GM19328 (cell line): ENCODE measurements around the gene PRKCE.

Source experiments
- ATAC-seq: cut with Tn5 transposase; IDR thresholded peaks from one replicate; pipeline ENCODE4 v1.9.1; 2021; ENCODE audit warnings: mild to moderate bottlenecking, moderate library complexity; ENCODE audit not compliant: unreplicated experiment

Gene PRKCE

GRCh38 chr2:46091004-46091403, 439.5 kb downstream of the PRKCE start:
- ATAC-seq = no peak

DNA sequence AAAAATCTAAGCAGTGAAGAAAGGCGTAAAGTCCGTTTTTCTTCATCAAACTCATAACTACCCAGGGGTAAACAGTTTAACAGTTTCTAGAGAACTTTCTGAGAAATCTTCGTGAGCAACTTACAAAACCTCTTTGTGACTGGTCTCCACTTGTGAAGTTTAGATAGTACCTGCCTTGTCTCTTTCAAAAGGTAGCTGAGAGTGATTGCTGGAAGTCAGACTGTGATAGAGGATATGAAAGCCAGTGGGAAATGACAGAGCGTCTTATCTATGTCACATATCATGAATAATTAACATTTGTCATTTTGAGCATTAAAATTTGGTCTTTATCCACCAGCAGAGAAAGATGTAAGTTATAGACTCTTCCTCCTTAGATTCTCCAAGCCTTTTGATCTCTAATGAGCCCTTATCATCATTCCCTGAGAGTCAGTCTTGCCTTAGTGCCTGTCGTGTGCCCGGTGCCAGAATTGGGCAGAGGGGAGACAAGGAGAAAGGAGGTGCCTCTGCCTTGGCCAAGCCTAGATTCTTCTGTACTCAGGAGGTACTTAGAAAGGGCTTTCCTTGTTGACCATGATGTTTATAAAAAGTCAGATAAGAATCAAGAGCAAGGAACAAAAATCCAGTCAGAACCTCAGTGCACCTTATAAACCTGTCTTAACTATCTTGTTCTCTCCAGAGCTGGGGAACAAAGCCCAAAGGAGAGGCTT, 440.6 kb downstream of the PRKCE start:
- ATAC-seq = no peak

GRCh38 chr2:46094689-46095088, 443.2 kb downstream of the PRKCE start:
- ATAC-seq = no peak

DNA sequence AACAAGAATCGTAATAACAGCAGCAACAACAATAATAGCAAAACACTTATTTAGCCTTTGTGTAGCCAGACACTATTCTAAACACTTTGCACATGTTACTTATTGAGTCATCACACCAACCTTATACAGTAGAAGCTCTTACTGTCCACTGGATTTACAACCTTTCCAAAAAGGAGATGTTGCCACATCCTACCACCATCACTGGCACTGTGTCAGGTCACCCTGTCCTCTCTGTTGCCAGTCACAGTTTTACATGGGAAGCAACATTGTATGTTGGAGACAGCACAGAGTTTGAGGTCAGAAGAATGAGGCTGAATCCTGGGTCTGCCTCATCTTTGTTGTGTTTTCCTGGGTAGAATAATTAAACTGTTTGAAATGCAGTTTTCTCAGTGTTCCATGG, 444.4 kb downstream of the PRKCE start:
- no peak for ATAC-seq

GRCh38 chr2:46096260-46096659, 444.8 kb downstream of the PRKCE start:
- no peak for ATAC-seq

DNA sequence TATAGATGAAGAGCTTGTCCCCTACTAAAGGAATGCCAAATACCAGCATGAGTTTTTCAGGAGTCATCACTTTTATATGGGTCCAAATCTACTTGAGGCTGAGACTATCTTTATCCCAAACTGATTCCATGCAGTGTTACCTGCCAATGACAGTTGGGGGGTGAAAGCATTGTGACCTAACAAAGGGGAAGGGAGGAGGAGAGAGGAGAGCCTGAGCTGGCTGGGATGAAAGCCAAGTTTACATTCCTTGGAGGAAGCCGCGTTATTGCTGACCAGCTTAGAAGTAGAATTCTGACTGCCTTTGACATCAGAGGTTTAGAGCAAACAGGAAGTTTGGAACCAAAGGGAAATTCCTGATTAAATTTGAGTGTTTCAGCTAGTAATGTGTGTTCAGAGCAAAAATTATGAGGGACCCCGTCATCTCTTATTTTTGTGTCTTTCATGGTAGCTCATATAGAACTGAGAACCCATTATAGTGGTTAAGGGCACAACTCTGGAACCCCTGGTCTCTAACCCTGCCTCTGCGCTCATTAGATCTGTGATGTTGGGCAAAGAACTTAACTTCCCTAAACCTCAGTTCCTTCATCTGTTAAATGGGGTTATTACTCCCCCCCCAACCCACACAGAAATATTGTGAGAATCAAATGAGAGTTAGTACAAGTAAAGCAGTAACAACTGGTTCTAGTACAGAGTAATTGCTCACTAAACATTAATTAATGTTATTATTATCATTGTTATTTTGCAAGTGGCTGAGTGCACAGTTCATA, 446.4 kb downstream of the PRKCE start:
- no peak for ATAC-seq

DNA sequence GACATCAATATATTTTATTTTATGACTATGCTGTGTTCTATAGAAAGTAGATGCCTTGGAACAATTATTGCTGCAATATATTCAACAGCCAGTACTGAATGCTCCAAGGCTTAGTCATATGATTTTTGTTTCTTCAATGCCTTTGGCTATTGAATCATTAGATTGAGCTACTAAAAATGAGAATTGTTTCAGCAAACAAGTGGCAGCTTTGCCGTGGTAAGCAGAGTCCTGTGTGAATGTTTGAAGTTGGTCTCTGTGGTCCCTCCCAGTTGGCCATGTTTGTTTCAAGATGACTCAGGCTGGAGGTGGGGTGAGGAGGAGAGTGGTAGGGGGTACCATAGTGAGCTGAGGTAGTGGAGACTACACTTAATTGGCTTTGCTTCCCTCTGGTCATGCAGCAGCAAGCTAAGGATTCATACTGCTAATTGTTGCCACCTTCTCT, 447.2 kb downstream of the PRKCE start:
- no peak for ATAC-seq

GRCh38 chr2:46101557-46102220, 450.2 kb downstream of the PRKCE start:
- no peak for ATAC-seq

DNA sequence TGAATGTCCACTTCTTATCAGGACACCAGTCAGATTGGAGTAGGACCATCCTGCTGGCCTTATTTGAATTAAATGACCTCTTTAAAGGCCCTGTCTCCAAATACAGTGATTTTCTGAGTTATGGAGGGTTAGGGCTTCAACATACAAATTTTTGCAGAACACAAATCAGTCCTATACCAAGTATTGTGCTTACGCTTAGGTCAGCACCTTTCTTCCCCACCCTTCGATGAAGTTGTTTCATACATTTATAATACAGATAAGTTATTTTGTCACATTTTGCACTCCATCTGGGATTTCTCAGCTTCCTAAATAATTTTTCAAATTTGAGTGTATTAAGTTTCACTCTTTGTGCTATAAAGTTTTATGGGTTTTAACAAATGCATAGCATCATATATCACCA, 455.2 kb downstream of the PRKCE start:
- no peak for ATAC-seq

DNA sequence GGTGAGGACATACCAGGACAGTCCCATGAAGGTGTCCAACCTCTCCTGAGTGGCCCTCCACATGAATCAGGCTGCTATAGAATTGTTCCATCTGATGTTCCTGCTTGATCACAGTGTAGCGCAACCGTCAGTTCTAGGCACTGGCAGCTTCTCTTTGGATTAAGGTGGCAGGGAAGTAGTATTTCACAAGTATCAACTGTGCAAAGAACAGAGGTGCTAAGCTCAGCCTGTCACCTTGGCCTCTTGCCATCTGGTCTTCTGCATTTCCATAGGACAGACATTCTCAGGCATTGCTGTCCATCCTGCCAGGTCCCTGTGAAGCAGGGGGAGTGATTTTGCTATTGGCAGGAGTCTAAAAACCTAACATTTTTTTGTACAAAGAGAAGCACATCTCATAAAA, 463.5 kb downstream of the PRKCE start:
- ATAC-seq = no peak

DNA sequence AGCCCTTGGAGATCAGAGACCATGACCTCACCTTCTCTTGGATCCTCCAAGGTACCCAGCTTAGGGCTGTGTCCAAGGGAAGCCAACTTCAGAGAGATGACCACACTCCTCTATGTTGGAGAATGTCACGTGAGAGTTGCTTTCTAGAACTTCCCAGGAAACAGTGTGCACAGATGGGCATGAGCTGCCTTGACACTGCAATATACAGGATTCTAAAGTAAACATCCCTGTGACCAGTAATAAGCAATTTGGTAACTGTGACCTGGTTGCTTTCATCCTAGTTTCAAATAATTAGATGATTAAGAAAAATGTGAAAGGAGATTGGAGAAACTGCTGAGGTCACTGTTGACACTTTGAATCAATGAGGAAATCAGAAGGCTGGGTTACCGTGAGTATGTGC, 464.7 kb downstream of the PRKCE start:
- no peak for ATAC-seq

DNA sequence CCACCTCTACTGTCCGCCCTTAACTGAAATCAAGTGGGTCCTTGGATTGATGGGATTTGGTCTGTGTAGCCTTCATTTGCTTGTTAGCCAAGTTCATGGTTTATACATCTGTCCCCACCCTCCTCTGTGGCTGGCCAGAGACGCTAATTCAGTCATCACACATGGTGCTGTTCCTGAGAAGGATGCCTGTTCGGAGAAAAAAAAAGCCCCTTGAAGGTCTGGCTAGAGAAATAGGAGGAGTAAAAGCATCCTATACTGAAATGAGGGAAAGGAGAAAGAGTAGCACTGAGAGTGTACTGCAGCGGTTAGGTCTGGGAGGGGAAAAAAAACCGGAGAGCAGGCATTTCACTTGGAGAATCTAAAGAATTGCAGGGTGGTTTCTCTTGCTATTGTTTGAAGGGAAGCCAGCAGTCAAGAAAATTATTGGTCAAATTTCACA, 465.1 kb downstream of the PRKCE start:
- ATAC-seq = no peak

- ATAC-seq = no peak
These were observed 465.9 kb downstream of the PRKCE start for GRCh38 chr2:46117379-46117778.

GRCh38 chr2:46117994-46118393, 466.5 kb downstream of the PRKCE start:
- ATAC-seq = no peak

- ATAC-seq = no peak
These were observed 467.3 kb downstream of the PRKCE start for GRCh38 chr2:46118656-46119371.

GRCh38 chr2:46119453-46119852, 468.0 kb downstream of the PRKCE start:
- ATAC-seq = no peak

GRCh38 chr2:46120792-46121555, 469.5 kb downstream of the PRKCE start:
- no peak for ATAC-seq

GRCh38 chr2:46122318-46122976, 471.0 kb downstream of the PRKCE start:
- no peak for ATAC-seq

- ATAC-seq = no peak
These were observed 471.5 kb downstream of the PRKCE start for GRCh38 chr2:46123013-46123412.

- no peak for ATAC-seq
These were observed 474.3 kb downstream of the PRKCE start for GRCh38 chr2:46125798-46126197.
